ENCODE data around the gene FYCO1.

Gene FYCO1

GRCh38 chr3:45889337-45889736 lies 106.3 kb downstream of the FYCO1 start:
- Mint-ChIP-seq H3K4me3 (no peak overlapping the region), H3K4me1 (peaks cover 54% of the 10 kb centered on the region), H3K27me3 (no peaks in the 10 kb centered on the region), H3K27ac (no peak overlapping the region), H3K9me3 (no peaks in the 10 kb centered on the region), H3K36me3 (peaks cover 2% of the 10 kb centered on the region)

DNA sequence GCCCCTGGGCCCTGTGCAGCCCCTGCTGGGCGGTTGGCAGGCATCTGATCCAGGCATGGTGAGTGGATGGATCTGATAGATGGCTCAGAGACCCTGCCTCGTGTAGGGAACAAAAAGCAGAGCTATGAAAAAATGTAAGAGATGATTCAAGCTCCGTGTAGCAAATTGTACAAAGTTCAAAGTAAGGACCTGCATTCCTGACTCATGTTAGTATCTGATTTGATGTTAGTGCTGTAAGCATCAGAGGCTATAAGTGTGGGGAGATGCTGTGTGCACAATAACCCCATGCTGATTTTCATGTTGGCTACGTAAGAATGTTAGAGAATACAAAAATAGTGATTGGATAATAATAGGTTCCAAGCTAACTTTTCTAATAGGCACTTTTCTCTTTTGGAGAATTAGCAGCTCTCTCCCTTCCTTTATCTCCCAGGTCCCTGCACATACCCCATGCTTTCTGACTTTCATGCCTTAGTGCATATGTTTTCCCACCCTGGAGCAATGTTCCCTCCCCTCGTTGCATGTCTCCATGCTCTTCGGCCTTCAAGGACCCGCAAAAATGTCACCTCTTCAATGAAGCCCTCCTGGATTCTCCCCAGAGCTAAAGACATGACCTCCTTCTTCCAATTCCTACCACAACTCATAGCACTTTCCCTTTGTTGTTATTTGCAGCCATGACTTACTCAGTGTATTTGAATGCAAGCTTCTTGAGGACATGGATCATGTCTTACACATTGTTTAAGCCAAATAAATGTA lies 107.7 kb downstream of the FYCO1 start:
- H3K9me3 Mint-ChIP-seq, result no peaks in the 10 kb centered on the region
- peaks cover 2% of the 10 kb centered on the region for H3K36me3 Mint-ChIP-seq
- H3K27me3 Mint-ChIP-seq, result no peaks in the 10 kb centered on the region
- peaks cover 40% of the 10 kb centered on the region for H3K4me1 Mint-ChIP-seq
- H3K4me3 Mint-ChIP-seq, result no peak overlapping the region
- no peak overlapping the region for H3K27ac Mint-ChIP-seq

- Mint-ChIP-seq H3K27ac (no peak overlapping the region), H3K4me1 (peaks cover 33% of the 10 kb centered on the region), H3K27me3 (no peaks in the 10 kb centered on the region), H3K9me3 (no peaks in the 10 kb centered on the region), H3K36me3 (peaks cover 2% of the 10 kb centered on the region), H3K4me3 (no peak overlapping the region)
These were observed 108.3 kb downstream of the FYCO1 start for GRCh38 chr3:45887285-45887684.

GRCh38 chr3:45885979-45886705 lies 109.5 kb downstream of the FYCO1 start, which contains the start of gene CCR9:
Gene CCR9, plus strand, starts transcription at chr3:45886543. Its CDS starts 8,391 bp downstream, at chr3:45894934.
- no peaks in the 10 kb centered on the region for H3K36me3 Mint-ChIP-seq
- H3K9me3 Mint-ChIP-seq, result no peaks in the 10 kb centered on the region
- peaks cover 26% of the 10 kb centered on the region for H3K4me1 Mint-ChIP-seq
- no peaks in the 10 kb centered on the region for H3K27me3 Mint-ChIP-seq
- H3K4me3 Mint-ChIP-seq, result no peak within 1 kb of the TSS
- H3K27ac Mint-ChIP-seq, result no peak within 1 kb of the TSS

DNA sequence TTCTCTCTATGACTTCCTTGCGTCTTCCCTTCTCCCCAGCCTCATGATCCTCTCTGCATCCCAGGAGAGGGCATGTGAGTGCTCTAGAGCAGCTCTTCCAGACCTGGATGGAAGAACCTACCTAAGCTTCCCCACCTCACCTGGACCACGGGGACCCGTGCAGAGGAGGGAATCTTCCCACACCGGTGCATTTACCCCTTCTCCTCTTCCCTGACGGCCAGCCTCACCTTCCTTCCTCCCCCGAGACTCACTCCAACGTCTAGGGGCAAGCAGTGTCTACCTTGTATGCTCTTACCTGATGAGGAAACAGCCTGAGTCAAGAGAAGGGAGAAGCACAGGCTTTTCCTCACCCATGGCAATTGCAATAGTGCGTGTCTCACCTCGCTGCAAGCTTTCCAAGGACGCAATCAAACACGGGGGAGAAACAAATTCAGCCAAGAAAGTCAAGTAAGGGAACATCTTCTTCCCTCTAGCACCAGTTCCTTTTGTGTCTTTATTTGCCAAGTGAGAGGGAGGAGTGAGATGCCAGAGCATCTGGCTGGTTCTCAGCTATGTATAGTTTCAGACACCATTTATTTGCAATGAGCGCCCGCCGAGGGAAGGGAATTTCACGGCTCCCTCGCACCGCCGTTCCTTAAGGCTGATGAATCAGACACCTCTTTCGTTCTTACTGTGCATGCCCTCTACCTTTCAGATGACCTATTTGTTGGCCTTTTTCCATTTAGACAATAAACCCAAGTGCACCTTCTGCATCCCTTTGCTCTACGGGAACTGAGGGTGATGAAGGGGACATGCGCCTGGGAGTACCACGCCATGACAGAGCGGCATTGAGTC lies 111.0 kb downstream of the FYCO1 start:
- Mint-ChIP-seq H3K4me1 (peaks cover 23% of the 10 kb centered on the region), H3K27ac (no peak overlapping the region), H3K9me3 (no peaks in the 10 kb centered on the region), H3K27me3 (no peaks in the 10 kb centered on the region), H3K4me3 (no peak overlapping the region), H3K36me3 (no peaks in the 10 kb centered on the region)

DNA sequence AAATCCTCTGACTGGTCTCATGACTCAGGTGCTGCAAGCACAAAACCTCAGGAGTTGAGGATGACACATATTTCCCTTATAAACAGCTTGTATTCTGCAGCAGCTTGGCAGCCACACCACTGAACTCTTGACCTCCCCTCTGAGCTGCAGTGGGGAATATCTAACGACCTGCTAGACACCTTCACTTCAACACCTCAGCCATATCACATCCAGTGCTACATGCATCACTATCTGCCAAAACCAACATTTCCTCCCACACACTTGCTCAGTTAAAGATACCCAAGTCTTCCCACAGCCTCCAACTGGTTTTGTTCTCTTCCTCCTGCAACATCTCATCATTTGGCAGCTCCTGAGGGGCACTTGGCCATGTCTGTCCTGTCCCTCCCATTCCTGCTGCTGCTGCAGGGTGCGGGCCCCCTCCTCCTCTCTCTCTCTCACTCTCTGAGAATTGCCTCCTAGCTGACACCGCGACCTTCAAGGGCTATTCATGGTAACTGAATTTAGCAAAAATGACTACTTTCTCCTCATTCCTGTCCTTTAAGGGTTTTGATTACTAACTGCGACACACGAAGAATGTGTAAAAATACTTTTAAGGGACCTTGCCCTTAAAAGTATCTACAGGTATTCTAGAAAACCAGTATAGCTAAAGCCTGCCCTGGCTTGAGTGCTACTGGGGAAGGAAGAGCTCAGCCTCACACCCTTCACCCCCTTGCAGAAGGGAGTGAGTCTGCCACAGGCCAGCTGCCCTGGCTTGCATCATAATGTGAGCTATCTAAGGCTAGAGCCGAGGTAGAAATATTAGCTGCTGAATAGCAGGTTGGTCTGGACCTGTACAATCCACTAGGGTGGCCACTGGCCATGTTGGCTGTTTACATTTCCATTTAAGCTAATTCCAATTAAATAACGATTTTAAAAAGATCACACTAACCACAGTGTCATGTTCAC lies 114.3 kb downstream of the FYCO1 start:
- Mint-ChIP-seq H3K4me3 (peak overlapping the region; percentile 40), H3K27ac (peak overlapping the region; percentile 0), H3K4me1 (peaks cover 19% of the 10 kb centered on the region), H3K9me3 (no peaks in the 10 kb centered on the region), H3K36me3 (no peaks in the 10 kb centered on the region), H3K27me3 (no peaks in the 10 kb centered on the region)

DNA sequence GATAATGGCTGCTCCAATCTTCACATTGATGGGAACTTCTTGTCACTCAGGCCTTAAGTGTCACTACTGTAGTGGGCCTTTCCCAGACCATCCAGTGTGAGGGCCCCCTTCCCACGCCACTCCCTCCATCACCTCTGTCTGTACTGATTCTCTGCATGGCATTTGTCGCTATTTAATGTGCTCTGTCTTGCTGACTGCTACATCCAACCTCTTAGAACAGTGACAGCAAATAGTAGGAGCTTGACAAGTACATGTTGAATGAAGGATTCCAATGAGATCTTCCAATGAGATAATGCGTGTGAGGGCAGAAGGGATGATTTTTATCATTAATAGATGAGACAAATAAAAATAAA lies 114.9 kb downstream of the FYCO1 start:
- Mint-ChIP-seq H3K27me3 (no peaks in the 10 kb centered on the region), H3K36me3 (no peaks in the 10 kb centered on the region), H3K27ac (peak overlapping the region; percentile 74), H3K4me3 (no peak overlapping the region), H3K9me3 (no peaks in the 10 kb centered on the region), H3K4me1 (peaks cover 19% of the 10 kb centered on the region)

DNA sequence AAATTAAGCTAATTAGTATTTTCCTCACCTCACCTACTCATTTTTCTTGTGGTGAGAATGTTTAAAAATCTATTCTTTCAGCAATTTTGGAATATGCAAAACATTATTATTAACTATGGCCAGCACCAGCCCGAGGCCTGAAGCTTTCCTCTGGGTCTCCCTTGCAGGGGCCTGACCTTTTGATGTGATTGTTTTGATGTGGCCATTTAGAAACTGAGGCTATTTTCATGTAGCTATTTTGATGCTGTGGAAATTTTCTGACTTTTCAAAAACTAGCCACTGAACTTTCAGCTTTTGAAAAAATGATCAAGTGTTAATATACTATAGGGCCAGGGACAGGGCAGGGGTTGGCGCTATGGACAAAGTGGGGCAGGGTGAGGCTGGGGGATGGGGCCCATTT lies 117.5 kb downstream of the FYCO1 start:
- Mint-ChIP-seq H3K36me3 (peaks cover 4% of the 10 kb centered on the region), H3K27me3 (no peaks in the 10 kb centered on the region), H3K4me1 (peaks cover 24% of the 10 kb centered on the region)

DNA sequence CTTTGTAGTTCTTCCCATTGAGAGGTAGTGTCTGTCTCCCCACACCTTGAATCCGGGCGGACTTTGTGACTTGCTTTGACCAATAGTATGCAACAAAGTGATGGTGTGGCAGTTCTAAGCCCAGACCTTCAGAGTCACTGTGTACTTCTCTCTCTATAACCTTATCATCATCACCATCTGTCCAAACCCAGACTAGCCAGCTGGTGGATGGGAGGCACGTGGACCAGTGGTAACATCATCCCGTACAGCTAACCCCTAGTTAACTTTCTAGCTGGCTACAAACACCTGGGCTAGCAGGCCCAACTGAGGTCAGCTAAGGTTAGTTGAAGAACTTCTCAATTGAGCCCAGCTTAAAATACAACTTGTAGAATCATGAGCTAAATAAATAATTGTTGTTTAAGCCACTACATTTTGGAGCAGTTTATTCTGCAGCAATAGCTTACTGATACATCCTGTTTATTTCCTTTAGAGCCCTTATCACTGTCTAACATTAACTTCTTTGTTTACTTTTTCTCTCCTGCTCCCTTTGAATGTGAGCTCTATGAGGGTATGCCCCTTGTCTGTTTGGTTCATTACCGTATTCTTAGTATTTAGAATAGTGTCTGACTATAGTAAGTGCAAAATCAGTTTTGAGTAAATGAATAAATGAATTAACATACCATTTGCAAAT lies 120.8 kb downstream of the FYCO1 start:
- H3K4me1 Mint-ChIP-seq, result peaks cover 37% of the 10 kb centered on the region
- peaks cover 7% of the 10 kb centered on the region for H3K9me3 Mint-ChIP-seq
- no peaks in the 10 kb centered on the region for H3K27me3 Mint-ChIP-seq
- H3K27ac Mint-ChIP-seq, result no peak overlapping the region
- peaks cover 4% of the 10 kb centered on the region for H3K36me3 Mint-ChIP-seq
- H3K4me3 Mint-ChIP-seq, result no peak overlapping the region

More for the DNA sequence above, 117.5 kb downstream of the FYCO1 start:
- no peak overlapping the region for H3K4me3 Mint-ChIP-seq
- no peak overlapping the region for H3K27ac Mint-ChIP-seq
- H3K9me3 Mint-ChIP-seq, result peaks cover 7% of the 10 kb centered on the region

DNA sequence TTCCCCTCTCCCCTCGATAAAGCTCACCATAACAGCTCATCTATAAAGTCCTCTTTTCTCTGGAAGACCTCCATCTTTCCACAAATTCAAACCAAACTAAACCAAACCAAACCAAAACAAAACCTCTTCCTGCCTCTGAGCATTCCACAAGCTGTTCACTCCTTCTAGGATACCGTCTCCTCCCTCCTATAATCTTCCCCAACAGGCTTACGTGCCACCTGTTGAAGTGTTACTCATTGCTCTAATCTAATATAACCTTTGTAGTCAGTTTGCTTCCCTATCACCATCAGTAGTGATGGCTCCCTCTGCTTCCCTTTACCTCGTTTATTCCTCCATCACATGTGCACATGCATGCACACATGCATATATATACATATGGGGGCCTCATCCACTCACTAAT lies 122.0 kb downstream of the FYCO1 start:
- H3K4me1 Mint-ChIP-seq, result peaks cover 42% of the 10 kb centered on the region
- peak overlapping the region; percentile 13 for H3K27ac Mint-ChIP-seq
- H3K9me3 Mint-ChIP-seq, result peaks cover 7% of the 10 kb centered on the region
- no peak overlapping the region for H3K4me3 Mint-ChIP-seq
- H3K36me3 Mint-ChIP-seq, result peaks cover 4% of the 10 kb centered on the region
- H3K27me3 Mint-ChIP-seq, result no peaks in the 10 kb centered on the region

DNA sequence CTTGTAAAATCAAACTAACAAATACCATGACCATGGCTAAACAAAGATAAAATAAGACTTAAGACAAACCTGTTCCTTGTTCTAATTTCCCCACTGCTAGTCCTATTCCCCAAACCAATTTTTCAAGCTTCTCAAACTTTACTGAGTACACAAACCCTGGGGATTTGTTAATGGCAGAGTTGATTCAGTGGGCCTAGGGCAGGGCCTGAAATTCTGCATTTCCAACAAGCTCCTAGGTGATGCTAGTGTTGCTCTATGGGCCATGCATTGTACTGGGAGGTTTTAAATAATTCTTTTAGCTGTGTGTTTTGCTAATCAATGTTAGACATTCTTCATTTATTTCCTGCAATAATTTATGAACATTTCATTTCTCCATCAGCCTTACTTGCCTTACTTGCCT lies 122.6 kb downstream of the FYCO1 start:
- Mint-ChIP-seq H3K4me1 (peaks cover 43% of the 10 kb centered on the region), H3K27ac (no peak overlapping the region), H3K9me3 (peaks cover 7% of the 10 kb centered on the region), H3K27me3 (no peaks in the 10 kb centered on the region), H3K36me3 (peaks cover 4% of the 10 kb centered on the region), H3K4me3 (no peak overlapping the region)

DNA sequence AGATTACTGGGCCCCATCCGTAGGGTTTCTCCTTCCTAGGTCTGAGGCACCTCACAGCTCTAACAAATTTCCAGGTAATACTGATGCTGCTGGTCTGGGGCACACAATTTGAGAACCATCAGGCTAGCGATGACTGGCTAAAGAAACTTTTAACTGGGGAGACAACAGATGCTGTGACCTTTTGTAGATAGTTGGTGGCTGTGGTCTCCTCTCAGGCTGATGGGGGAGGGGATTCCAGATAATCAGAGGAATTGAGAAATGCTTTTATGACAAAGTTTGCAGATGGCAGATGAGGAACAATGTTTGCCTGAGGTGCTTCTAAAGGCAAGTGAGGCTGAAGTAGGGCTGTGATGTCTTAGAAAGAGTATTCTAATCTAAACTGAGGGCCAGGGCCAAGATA lies 123.1 kb downstream of the FYCO1 start:
- H3K9me3 Mint-ChIP-seq, result peaks cover 7% of the 10 kb centered on the region
- H3K4me1 Mint-ChIP-seq, result peaks cover 43% of the 10 kb centered on the region
- H3K27me3 Mint-ChIP-seq, result no peaks in the 10 kb centered on the region
- peaks cover 4% of the 10 kb centered on the region for H3K36me3 Mint-ChIP-seq
- no peak overlapping the region for H3K27ac Mint-ChIP-seq
- no peak overlapping the region for H3K4me3 Mint-ChIP-seq

DNA sequence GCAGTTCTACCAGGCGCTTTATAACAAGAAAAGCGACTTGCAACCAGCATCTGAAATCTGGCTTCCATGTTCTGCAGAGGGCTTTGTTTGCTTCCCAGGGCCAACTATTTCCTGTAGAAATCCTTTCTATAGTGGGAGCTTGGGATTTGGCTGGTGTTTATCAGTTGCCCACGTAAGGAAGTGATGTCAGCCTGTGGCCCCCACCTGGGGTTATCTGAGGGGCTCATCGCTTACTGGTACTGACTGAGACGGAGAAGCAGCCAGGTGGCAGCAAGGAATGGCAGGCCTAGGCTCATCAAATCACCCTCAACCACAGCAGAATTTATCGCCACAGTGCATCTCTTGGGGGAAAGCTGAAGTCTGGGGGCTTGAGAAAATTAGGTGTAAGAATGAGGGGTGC lies 123.8 kb downstream of the FYCO1 start:
- H3K9me3 Mint-ChIP-seq, result peaks cover 7% of the 10 kb centered on the region
- no peaks in the 10 kb centered on the region for H3K27me3 Mint-ChIP-seq
- peaks cover 43% of the 10 kb centered on the region for H3K4me1 Mint-ChIP-seq
- H3K27ac Mint-ChIP-seq, result no peak overlapping the region
- H3K4me3 Mint-ChIP-seq, result no peak overlapping the region
- peaks cover 4% of the 10 kb centered on the region for H3K36me3 Mint-ChIP-seq

DNA sequence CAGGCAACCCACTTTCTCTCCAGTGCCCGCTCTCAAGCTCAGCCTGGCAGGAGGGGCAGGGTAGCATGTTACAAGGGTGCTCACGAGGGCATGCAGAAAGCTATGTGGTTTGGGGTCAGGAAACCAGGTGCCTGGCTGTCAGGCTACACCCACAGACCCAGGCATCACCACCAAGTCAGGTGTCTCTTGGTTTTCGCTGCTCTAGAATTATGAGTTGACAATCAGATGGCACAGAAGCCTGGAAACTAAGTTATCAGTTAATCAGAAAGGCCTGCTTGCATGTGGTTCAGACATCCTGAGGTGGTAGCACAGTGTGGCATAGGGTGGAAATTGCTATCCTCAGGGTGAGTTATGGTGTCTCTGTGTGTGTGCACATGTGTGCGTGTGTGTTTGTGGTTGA lies 125.5 kb downstream of the FYCO1 start:
- Mint-ChIP-seq H3K9me3 (peaks cover 7% of the 10 kb centered on the region), H3K27ac (no peak overlapping the region), H3K36me3 (peaks cover 4% of the 10 kb centered on the region), H3K4me3 (peak overlapping the region; percentile 38), H3K4me1 (peaks cover 42% of the 10 kb centered on the region), H3K27me3 (no peaks in the 10 kb centered on the region)
